Measurements from ENCODE around the gene RAB3GAP2.
"Not testable (repeated sequence)": the region's sequence is repeated elsewhere in the genome, so short reads cannot be mapped to it uniquely, and the experiment has no call there.

Gene RAB3GAP2

GRCh38 chr1:220219136-220219442 lies 53.2 kb downstream of the RAB3GAP2 start:
- TF ChIP-seq CTCF (IDR thresholded peaks at IDR 0.05; ENCODE audit: borderline replicate concordance, insufficient read depth, low read depth, low read length) = no peak
- H3K4me3 ChIP-seq (ENCODE audit: low read depth, low read length) = no peak overlapping the region

- H3K4me3 ChIP-seq (ENCODE audit: low read depth, low read length) = not testable (repeated sequence)
- peak; percentile 61; the same call in 1 of the 2 replicates for TF ChIP-seq CTCF (IDR thresholded peaks at IDR 0.05; ENCODE audit: borderline replicate concordance, insufficient read depth, low read depth, low read length)
These were observed 53.7 kb downstream of the RAB3GAP2 start for GRCh38 chr1:220218397-220219135.

- no peak overlapping the region for H3K4me3 ChIP-seq (ENCODE audit: low read depth, low read length)
- TF ChIP-seq CTCF (IDR thresholded peaks at IDR 0.05; ENCODE audit: borderline replicate concordance, insufficient read depth, low read depth, low read length) = peak; percentile 51; the same call in 1 of the 2 replicates
These were observed 54.8 kb downstream of the RAB3GAP2 start for GRCh38 chr1:220217383-220217988.

- H3K4me3 ChIP-seq (ENCODE audit: low read depth, low read length) = no peak overlapping the region
- no peak for TF ChIP-seq CTCF (IDR thresholded peaks at IDR 0.05; ENCODE audit: borderline replicate concordance, insufficient read depth, low read depth, low read length)
These were observed 58.8 kb downstream of the RAB3GAP2 start for GRCh38 chr1:220213382-220213983.

GRCh38 chr1:220207411-220207810 lies 64.8 kb downstream of the RAB3GAP2 start:
- H3K4me3 ChIP-seq (ENCODE audit: low read depth, low read length) = no peak overlapping the region
- no peak for TF ChIP-seq CTCF (IDR thresholded peaks at IDR 0.05; ENCODE audit: borderline replicate concordance, insufficient read depth, low read depth, low read length)

GRCh38 chr1:220204758-220205157 lies 67.5 kb downstream of the RAB3GAP2 start:
- H3K4me3 ChIP-seq (ENCODE audit: low read depth, low read length) = not testable (repeated sequence)

GRCh38 chr1:220203816-220204215 lies 68.4 kb downstream of the RAB3GAP2 start:
- TF ChIP-seq CTCF (IDR thresholded peaks at IDR 0.05; ENCODE audit: borderline replicate concordance, insufficient read depth, low read depth, low read length) = no peak

More at GRCh38 chr1:220203816-220204215, 68.4 kb downstream of the RAB3GAP2 start:
- H3K4me3 ChIP-seq (ENCODE audit: low read depth, low read length) = no peak overlapping the region
